NCI-H2227 (cell line): ENCODE measurements around the gene TNS1.
A peak's percentile ranks its signal among the peaks of the same experiment; 100 is the strongest.
"Not testable (repeated sequence)": the region's sequence is repeated elsewhere in the genome, so short reads cannot be mapped to it uniquely, and the experiment has no call there.

ENCODE experiments used
- DNase-seq: peaks from one replicate; lab custom pipeline; 2025; ENCODE audit not compliant: unreplicated experiment; lab: John Stamatoyannopoulos, UW

TNS1 gene

DNA sequence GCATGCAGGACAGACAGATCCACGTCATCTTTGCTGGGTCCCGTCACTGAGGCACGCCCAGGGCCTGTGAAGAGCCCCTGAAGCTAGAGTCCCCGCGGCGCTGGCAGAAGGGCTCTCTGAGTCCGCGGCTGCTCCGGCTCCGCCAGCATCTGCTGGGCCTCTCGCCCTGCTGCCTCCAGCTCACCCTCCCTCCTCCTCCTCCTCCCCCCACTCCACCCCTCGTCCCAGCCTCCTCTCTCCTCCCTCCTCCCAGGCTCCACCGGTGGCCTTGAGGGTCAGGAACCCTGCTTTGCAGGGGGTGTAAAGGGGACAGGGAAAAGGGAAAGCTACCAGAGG, at the start of gene TNS1:
TSS of gene TNS1 (minus strand) at position 151 of the 336 bp plus-strand sequence. CDS start at position 28, 123 bp downstream.
- peak; percentile 30 for DNase-seq

DNA sequence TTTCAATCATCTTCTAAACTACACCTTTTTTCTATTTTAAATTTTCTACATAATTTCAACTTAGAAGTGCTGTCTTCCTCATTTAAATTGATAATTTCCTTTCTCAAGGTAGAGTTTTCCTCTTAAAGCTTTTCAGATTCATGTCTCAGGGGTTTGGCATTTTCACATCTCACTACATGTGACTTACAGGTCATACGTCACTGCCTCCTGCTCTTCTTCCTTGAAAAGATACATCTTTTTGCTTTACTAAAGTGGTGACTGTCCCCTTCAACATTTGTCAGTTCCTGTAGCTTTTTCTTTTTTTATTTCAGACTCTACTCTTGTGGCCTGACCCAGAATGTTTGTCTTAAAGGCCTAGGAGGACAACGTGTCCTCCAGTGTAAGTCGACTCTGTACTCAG, 49.1 kb upstream of the TNS1 start:
- no peak for DNase-seq

DNA sequence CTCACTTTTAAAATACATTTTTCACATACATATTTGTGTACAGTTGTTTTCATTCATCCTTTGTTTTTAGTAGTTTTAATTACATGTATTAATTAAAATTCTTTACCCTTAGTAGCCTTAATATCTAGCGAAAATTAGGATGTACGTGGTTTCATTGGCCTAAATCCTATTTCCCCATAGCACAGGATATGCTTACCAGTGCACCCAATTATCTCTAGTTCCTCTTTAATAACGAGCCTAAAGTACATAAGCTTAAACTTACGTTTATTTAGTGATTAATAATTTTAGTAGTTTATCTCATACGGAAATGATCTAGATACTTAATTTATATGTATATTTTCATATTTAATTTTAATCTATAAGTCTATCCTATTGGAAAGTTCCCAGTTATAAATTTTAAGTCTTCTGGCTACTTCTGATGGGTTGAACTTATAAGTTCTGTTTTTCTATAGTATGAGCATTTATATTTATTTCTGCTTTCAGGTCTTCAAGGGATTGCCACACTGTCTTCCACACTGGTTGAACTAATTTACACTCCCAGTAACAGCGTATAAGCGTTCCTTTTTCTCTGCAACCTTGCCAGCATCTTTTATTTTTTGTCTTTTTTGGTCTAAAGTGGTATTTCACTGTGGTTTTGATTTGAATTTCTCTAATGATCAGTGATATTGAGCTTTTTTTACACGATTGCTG, 44.9 kb upstream of the TNS1 start:
- no peak for DNase-seq

DNA sequence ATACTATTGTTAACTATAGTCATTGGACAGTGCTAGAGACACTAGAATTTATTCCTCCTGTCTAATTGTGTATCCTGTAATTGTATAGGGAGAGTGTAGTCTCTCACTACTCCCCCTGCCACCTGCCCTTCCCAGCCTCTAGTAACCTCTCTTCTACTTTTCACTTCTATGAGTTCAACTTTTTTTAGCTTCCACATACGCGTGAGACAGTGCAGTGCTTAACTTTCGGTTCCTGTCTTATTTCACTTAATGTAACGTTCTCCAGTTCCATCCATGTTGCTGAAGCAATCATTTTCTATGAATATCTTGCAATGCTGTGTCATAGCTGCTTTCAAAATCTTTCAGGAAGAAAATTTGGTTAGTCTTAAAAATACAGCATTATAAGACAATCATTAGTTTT, 43.4 kb upstream of the TNS1 start:
- DNase-seq = no peak

DNA sequence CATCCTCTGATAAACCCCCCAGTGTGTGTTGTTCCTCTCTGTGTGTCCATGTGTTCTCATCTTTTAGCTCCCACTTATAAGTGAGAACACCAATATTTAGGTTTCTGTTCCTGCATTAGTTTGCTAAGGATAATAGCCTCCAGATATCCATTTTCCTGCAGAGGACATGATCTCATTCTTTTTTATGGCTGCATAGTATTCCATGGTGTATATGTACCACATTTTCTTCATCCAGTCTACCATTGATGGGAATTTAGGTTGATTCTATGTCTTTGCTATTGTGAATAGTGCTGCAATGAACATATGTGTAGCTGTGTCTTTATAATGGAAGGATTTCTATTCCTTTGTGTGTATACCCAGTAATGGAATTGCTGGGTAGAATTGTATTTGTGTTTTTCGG, 41.8 kb upstream of the TNS1 start:
- DNase-seq = not testable (repeated sequence)

DNA sequence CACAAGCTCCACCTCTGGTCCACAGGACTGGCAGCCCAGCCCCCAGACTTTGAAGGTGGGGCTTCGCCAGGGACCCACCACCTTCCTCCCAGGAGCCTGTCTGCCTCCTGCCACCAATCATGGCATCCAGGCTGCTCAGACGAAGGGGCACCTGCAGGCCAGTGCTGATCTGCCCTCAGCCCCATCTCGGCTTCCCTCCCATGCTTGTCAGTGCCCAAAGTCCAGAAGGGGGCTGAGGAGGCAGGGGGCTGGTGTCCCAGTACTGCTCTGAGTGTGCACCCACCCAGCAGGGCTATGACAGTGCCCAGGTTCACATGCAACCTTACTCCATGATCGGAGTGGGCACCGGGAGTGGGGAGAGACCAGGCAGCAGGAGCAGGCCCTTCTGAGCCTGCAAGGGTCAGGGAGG, 40.9 kb upstream of the TNS1 start:
- no peak for DNase-seq

DNA sequence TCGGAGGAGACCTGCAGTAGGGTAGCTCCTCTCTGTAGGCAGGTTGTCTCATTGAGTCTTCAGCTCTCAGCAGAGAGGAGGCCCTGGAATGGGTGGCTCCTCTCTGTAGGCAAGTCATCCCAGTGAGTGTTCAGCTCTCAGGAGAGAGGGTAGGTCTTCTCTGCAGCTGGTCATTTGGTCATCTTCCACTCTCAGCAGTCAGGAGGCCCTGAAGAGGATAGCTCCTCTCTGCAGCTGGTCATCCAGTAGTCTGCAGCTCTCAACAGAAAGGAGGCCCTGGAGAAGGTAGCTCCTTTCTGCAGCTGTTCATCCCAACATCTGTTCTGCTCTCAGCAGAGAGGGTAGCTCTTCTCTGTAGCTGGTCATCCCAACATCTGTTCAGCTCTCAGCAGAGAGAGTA, 40.3 kb upstream of the TNS1 start:
- no peak for DNase-seq

DNA sequence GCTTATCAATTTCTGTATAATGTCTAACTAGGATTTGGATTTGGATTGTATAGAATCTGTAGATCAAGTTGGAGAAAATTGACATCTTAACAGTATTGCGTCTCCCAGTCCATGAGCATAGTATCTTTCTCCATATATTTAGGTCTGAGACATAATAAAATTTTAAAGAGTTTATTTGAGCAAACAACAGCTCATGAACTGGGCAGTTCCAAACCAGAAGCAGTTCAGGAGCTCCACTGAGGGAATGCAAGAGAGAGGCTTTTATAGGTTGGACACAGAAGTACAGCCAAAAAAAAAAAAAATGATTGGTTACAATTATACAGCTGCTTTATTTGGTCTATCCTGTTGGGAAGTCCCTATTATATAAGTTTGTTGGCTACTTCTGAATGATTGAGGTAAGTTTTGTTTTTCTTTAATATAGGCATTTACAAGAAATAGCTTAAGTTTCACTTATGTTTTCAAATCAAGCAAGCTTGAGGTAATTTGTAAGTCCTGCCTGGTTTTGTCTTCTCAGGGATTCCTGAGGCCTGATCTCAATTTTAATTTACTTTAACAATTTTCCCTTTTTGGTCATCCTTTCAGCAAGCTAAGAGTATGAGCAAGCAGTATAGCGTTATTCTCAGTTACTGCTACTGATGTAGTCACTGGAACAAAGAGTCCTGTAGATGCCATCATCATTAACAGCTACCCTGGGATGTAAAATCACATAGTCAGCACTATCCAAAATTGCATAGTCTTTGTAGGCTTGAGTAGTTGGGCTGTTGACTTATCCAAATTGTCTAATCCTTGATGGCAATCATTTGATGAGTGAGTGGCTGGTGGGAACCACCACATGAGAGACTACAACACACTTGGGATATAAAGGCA, 38.7 kb upstream of the TNS1 start:
- DNase-seq = no peak

DNA sequence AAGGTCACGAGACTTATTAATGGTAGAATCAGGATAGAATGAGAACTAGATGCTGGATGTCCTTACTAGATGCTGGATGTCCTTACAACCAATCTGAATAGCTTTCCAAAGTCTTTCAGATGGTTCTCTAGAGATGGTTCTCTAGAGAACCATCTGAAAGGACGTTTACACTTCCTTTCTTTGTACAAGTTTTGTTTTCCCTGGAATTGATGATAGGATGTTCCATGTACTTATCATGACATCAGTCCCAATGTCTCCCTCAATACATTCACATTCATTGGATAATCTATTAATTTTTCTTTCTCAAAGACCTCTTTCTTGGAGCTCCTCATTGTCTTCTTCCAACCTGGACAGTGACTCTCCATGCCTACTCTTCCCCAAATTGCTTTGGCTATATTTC, 38.1 kb upstream of the TNS1 start:
- DNase-seq = no peak

DNA sequence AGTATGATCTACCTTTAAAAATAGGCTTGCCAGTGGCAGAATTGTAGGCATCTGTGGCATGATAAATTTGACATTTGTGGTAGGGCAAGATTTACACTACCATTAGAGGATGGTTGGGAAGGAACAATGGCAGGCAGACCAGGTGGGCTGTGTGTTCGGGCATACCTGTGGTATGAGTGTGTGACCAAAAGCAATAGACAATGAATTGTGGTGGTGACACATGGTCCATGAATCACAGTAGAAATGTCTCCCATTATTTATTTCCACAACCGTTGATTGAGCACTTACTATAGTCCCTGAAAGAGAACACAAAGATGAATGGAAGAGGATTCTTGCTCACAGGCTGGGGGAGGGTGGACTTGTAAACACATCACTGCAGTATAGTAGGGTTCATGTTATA, 36.4 kb upstream of the TNS1 start:
- DNase-seq = no peak

DNA sequence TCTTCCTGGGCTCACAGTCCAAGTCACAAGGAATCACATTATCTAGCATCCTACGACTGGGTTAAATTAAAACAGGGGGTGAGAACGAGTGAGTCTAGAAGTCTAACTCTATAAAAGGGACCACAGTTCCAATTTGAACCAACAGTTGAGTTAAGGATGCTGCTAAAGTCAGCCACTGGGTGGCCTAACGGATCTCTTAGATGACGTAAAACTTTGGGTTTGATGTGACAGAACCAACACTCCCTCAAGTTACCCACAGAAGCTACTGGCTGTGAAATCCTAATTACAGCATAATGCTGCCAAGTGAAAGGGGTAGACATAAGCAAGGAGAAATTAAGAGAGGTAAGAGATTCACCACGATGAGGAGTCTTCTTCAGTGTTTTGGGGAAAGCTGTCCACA, 33.6 kb upstream of the TNS1 start:
- DNase-seq = no peak

DNA sequence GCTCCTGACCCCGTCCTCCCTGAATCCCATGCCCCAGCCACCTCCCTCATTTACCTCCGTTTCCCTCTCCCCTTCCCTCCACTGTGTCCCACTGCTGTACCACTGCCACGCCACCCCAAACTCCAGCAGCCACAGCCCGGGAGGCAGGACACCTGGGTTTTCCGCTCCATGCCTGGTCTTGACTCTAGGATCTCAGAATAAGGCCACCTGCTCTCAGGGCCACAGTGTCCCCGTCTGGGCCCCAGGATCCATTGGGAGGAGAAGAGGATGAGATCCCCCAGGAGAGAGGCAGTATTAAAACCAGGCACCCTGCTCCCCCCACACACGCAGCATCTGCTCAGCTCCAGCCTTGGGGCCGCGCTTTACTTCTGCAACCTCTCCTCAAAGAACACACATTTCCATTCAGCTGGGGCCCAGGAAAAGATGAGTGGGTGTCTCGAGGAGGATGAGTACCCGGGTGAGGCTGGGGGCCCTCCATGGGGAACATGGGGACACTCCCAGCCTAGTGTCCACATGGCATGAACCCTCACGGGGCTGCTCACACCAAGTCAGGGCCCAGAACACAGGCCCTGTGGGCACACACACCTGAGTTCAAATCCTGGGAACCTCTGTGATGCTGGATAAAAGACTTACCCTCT, 32.8 kb upstream of the TNS1 start:
- no peak for DNase-seq

DNA sequence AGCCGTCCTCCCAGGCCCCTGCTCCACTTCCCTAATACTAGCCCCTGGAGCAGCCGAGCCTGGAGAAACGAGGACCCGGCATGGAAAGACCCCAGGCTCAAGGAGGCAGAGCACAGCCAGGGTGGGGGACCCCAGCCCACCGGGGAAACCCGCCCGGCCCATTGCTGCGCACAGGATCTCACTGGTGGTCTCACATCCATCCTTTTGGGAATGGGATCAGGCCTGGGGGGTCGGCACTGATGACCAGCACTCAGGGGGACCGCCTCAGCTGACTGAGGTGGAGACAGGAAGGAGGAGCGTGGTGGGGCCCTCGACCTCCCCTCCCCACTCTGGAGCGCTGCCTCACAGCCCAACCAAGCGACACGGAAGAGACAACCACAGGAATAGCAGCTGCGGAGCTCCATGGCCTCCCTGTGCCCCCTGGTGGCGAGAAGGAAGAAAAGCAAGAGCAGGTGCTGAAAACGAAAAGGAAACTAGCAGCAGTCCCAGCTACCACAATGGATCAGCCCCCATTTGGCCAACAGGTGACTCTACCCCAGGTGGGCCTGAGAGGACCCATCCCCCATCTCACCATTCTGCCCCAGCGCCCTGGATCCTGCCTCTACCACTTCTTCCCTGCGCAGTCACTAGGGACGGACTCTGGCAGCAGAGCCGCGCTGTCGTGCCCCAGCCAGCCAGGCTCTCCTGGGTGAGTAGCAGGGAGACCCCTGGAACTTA, 31.9 kb upstream of the TNS1 start:
- peak; percentile 83 for DNase-seq

DNA sequence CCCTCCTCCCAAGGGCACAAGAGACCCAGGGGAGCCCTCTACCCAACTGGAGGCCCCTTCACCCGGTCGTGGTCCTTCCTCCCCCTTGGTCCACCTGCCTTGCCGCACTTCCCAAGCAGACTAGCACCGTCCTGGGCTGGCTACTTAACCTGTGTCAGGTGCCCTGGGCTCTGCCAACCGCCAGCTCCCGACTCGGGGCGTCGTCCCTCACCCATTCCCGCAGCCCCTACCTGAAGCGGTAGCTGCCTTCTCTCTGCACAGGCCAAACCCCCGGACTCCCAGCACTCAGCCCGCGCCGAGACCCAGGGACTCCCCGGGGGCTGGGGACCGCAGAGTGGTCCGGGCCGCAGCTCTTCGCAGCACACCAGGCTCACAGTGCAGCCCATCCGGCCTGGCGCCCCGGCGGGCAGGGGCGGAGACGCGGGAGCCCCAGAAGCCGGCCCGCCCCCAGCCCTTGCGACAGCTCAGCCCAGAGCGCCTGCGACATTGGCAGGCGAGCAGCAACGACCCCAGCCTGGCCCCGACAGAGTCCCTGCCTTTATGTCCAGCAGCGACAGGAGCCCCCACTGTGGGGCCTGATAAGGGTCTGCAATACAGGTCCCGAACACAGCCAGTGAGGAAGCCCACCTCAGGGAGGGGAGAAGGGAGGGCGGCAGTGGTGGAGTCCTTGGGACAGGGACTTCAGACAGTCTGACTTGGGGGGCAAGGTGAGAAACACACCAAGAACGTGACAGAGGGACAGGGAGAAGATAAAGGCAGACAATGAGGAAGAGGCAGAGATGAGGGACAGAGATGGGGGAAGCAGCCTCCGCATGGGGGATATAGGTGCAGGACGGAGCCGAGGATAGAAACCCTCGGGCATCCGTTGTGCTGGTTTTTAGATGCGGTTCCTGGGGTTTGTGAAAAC, 31.0 kb upstream of the TNS1 start:
- DNase-seq = no peak

DNA sequence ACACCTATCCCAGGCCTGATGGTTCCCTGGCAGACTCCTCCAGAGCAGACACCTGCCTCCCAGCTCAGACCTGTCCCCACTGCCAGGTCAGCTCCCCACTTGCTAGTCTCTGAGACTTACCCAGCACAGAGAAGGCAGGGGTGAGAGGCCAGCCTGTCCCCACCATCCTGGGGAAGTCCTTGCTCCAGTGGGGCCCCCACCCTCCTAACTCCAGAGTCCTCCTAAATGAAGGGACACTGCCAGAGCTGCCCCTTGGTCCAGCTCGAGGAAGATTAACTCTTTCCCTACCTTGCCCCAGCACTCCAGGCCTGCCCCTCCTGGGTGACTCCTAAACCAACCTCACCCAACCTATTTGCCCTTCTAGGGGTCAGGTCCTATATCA, 30.4 kb upstream of the TNS1 start:
- no peak for DNase-seq

DNA sequence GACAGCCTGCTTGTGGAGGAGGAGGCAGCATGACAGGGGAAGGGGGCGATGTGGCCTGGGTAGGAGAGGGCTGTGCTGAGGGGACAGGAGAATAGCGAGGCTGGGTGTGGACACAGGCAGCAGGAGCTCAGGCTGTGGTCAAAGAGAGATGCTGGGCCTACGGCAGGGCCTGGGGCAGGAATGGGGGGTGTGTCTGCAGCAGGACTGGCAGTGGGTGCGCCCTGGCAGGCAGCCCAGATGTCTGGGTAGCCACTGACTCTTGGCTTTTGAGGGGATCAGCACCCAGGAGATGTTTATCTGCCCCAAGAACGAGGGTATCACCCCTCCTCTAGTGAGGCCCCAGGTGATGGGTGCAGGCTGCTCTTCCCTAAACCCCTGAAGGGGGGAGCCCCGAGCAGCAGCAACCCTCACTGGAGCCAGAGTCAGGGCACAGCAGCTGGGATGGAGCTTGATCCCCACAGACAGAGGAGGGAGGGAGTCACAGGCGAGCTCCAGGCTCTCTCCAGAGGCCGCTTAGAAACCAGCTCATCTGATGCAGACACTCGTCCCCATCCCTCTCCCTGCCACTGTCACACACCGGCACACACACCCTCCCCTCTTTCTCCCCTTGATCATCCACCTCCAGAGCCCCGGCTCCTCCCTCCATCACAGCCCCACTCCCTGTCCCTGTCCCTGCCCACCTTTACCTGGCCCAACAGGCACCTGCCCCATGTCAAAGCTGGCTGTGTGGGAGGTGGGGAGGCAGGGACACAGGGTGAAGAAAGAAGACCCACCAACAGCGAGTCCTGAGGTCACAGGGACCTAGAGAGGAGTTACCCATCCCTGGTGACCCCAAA, 29.8 kb upstream of the TNS1 start:
- no peak for DNase-seq

DNA sequence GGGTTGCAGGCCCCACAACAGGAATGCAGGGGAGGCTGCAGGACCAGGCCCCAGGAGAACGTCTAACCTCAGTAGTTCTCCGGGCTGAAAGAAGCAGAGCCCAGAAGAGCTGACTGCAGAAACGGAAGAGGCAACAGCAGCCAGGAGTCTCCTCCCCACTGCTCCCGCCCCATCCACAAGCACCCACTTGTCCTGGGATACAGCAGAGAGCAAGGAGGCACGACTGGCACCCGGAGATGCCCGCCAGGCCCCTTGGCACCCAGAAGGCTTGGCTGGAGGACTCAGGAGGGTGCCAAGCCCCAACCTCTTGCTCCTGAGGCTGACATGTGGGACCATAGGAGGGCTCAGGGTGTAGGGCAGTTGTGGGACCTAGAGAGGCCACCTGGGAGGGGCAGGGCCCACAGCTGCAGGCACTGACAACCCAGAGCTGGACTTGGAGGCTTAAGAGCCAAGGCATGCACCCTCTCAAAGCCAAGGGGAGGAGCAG, 29.0 kb upstream of the TNS1 start:
- no peak for DNase-seq

DNA sequence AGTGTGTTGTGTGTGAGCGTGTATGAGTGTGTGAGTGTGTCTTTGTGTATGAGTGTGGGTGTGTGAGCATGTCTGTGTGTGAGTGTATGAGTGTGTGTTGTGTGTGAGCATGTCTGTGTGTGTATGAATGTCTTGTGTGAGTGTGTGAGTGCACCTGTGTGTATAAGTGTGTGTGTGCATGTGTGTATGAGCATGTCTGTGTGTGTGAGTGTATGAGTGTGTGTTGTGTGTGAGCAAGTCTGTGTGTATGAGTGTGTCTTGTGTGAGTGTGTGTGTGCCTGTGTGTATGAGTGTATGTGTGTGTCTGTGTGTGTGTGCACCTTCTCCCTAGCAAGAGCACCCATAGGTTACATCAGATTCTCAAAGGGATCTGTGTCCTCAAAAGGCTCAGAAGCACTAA, 28.5 kb upstream of the TNS1 start:
- no peak for DNase-seq

DNA sequence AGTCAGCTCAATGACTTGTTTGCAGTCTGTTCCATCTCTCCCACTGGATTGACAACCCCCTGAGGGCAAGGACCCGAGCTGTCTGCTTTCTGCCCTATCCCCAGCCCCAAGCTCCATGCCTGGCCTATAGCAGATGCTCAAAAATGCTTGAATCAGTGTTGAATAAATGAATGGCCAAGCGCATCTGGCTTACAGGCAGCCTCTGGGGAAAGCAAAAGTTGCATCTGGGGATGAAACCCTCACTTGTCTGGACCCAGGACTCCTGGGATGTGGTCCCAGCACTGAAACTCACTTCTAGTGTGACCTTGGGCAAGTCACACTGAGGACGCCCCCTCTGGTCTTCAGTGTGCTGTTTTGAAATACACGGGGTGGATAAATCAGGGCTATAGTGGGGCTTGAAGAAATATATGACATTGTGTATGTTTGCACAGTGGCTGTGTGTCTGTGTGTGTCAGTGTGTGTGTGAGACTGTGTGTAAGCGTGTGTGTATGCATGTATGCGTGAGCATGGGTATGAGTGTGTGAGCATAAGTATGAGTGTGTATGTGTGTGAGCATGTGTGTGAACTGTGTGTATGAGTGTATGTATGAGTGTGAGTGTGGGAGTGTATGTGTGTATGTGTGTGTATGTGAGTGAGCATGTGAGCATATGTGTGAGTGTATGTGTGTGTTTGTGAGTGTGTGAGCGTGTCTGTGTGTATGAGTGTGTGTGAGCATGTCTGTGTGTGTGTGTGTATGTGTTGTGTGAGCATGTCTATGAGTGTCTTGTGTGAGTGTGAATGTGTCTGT, 27.8 kb upstream of the TNS1 start:
- DNase-seq = no peak
